H7 (cell line): ENCODE data around the gene IPO11. TPM values are rescaled to one million over a fixed set of nuclear protein-coding genes. Genes with fewer than 3 reads are reported as not detected.
"Not testable (repeated sequence)": the region's sequence is repeated elsewhere in the genome, so short reads cannot be mapped to it uniquely, and the experiment has no call there.

Experiments
- DNase-seq: peaks from one replicate; pipeline ENCODE4 v3.0.0; 2012
- H3K27me3 ChIP-seq: 2 replicates; pipeline ENCODE4 v1.6.0; 2011; ENCODE audit warnings: mild to moderate bottlenecking, low read length; ENCODE audit not compliant: control insufficient read depth, insufficient read depth
- H3K36me3 ChIP-seq: replicated peaks from 2 replicates; pipeline ENCODE4 v1.5.1; 2011; ENCODE audit warnings: low read length; ENCODE audit not compliant: control insufficient read depth, insufficient read depth
- H3K4me3 ChIP-seq: 2 replicates; pipeline ENCODE4 v1.5.1; 2011; ENCODE audit warnings: low read depth, mild to moderate bottlenecking, control low read depth, low read length, moderate library complexity; ENCODE audit not compliant: insufficient read depth
- total RNA-seq: library from RNA; depleted of rRNA; stranded (reverse); fragments of >200 nt; shearing (Covaris generic); gene quantifications from 2 replicates; pipeline ENCODE4 v1.2.3, GENCODE V29; 2014

IPO11 gene
- total RNA-seq, 1 experiment from 2014 or later: 32.9 TPM

GRCh38 chr5:62600560-62601252 lies 188.1 kb downstream of the IPO11 start:
- no peak for DNase-seq
- Histone ChIP-seq H3K4me3 (no peak overlapping the region), H3K27me3 (no peaks in the 10 kb centered on the region), H3K36me3 (no peaks in the 10 kb centered on the region)

- no peak for DNase-seq
- Histone ChIP-seq H3K27me3 (no peaks in the 10 kb centered on the region), H3K4me3 (no peak overlapping the region), H3K36me3 (no peaks in the 10 kb centered on the region)
Observed at GRCh38 chr5:62603934-62604333, 191.4 kb downstream of the IPO11 start.

GRCh38 chr5:62605638-62606037 lies 193.1 kb downstream of the IPO11 start:
- Histone ChIP-seq H3K27me3 (no peaks in the 10 kb centered on the region), H3K36me3 (no peaks in the 10 kb centered on the region), H3K4me3 (no peak overlapping the region)
- DNase-seq: no peak

- H3K27me3 ChIP-seq: no peaks in the 10 kb centered on the region
- no peaks in the 10 kb centered on the region for H3K36me3 ChIP-seq
- DNase-seq: no peak
- no peak overlapping the region for H3K4me3 ChIP-seq
Observed at GRCh38 chr5:62606878-62607277, 194.3 kb downstream of the IPO11 start.

GRCh38 chr5:62607615-62608014 lies 195.1 kb downstream of the IPO11 start:
- no peak overlapping the region for H3K4me3 ChIP-seq
- no peaks in the 10 kb centered on the region for H3K36me3 ChIP-seq
- H3K27me3 ChIP-seq: no peaks in the 10 kb centered on the region
- DNase-seq: no peak

GRCh38 chr5:62608529-62609511 lies 196.3 kb downstream of the IPO11 start:
- no peak for DNase-seq

GRCh38 chr5:62614355-62614754 lies 201.8 kb downstream of the IPO11 start:
- no peak for DNase-seq
- peaks cover 3% of the 10 kb centered on the region for H3K36me3 ChIP-seq
- H3K4me3 ChIP-seq: no peak overlapping the region
- H3K27me3 ChIP-seq: no peaks in the 10 kb centered on the region

More at GRCh38 chr5:62608529-62609511, 196.3 kb downstream of the IPO11 start:
- no peaks in the 10 kb centered on the region for H3K36me3 ChIP-seq
- no peaks in the 10 kb centered on the region for H3K27me3 ChIP-seq
- H3K4me3 ChIP-seq: no peak overlapping the region

GRCh38 chr5:62616615-62617277 lies 204.2 kb downstream of the IPO11 start:
- no peak for DNase-seq
- H3K36me3 ChIP-seq: peaks cover 3% of the 10 kb centered on the region
- H3K27me3 ChIP-seq: no peaks in the 10 kb centered on the region
- H3K4me3 ChIP-seq: no peak overlapping the region

- no peak for DNase-seq
- H3K4me3 ChIP-seq: no peak overlapping the region
- H3K27me3 ChIP-seq: no peaks in the 10 kb centered on the region
- peaks cover 3% of the 10 kb centered on the region for H3K36me3 ChIP-seq
Observed at GRCh38 chr5:62617943-62618342, 205.4 kb downstream of the IPO11 start.

GRCh38 chr5:62620761-62621160 lies 208.2 kb downstream of the IPO11 start:
- H3K4me3 ChIP-seq: no peak overlapping the region
- no peaks in the 10 kb centered on the region for H3K27me3 ChIP-seq
- no peak for DNase-seq
- no peaks in the 10 kb centered on the region for H3K36me3 ChIP-seq

GRCh38 chr5:62621280-62621679 lies 208.7 kb downstream of the IPO11 start:
- peak; percentile 75 for DNase-seq
- H3K27me3 ChIP-seq: no peaks in the 10 kb centered on the region
- H3K4me3 ChIP-seq: no peak overlapping the region
- H3K36me3 ChIP-seq: no peaks in the 10 kb centered on the region

- no peaks in the 10 kb centered on the region for H3K27me3 ChIP-seq
- DNase-seq: no peak
- no peak overlapping the region for H3K4me3 ChIP-seq
- no peaks in the 10 kb centered on the region for H3K36me3 ChIP-seq
Observed at GRCh38 chr5:62623271-62623670, 210.7 kb downstream of the IPO11 start.

GRCh38 chr5:62624436-62624835 lies 211.9 kb downstream of the IPO11 start:
- not testable (repeated sequence) for H3K4me3 ChIP-seq, DNase-seq, H3K36me3 ChIP-seq, H3K27me3 ChIP-seq

- DNase-seq: no peak
- Histone ChIP-seq H3K27me3 (no peaks in the 10 kb centered on the region), H3K36me3 (no peaks in the 10 kb centered on the region), H3K4me3 (no peak overlapping the region)
Observed at GRCh38 chr5:62626534-62626933, 214.0 kb downstream of the IPO11 start.
